H9 (cell line): ENCODE results near the gene ATRN. TPM values are rescaled to one million over a fixed set of nuclear protein-coding genes. Genes with fewer than 3 reads are reported as not detected.

Experiments
- DNase-seq: peaks from one replicate; pipeline ENCODE4 v3.0.0-alpha.2; 2017
- H2AFZ ChIP-seq: one replicate; pipeline ENCODE4 v1.6.1; 2013; ENCODE audit warnings: mild to moderate bottlenecking, low read length, control low read depth, moderate library complexity
- H2AK5ac ChIP-seq: 2 replicates; pipeline ENCODE4 v1.6.1; 2013; ENCODE audit warnings: low read length, control low read depth, mixed read lengths; ENCODE audit not compliant: insufficient read length
- H2BK120ac ChIP-seq: one replicate; pipeline ENCODE4 v1.6.1; 2013; ENCODE audit warnings: low read depth, mild to moderate bottlenecking, low read length, control low read depth, inconsistent platforms; ENCODE audit not compliant: poor library complexity, severe bottlenecking
- H2BK12ac ChIP-seq: 2 replicates; pipeline ENCODE4 v1.6.1; 2013; ENCODE audit warnings: low read length, control low read depth, mixed read lengths, low read depth; ENCODE audit not compliant: insufficient read length
- H2BK15ac ChIP-seq: 2 replicates; pipeline ENCODE4 v1.6.1; 2013; ENCODE audit warnings: low read depth, low read length, control low read depth
- H2BK20ac ChIP-seq: one replicate; pipeline ENCODE4 v1.6.1; 2013; ENCODE audit warnings: low read depth, mild to moderate bottlenecking, low read length, control low read depth, inconsistent platforms; ENCODE audit not compliant: poor library complexity, severe bottlenecking
- H2BK5ac ChIP-seq: 2 replicates; pipeline ENCODE4 v1.6.1; 2013; ENCODE audit warnings: low read length, control low read depth, mixed read lengths; ENCODE audit not compliant: insufficient read length
- H3K14ac ChIP-seq: 2 replicates; pipeline ENCODE4 v1.6.1; 2013; ENCODE audit warnings: low read length, control low read depth; ENCODE audit not compliant: insufficient read depth
- H3K18ac ChIP-seq: 2 replicates; pipeline ENCODE4 v1.6.1; 2013; ENCODE audit warnings: low read depth, mild to moderate bottlenecking, mixed read lengths, low read length, control low read depth; ENCODE audit not compliant: insufficient read length
- H3K23ac ChIP-seq: 2 replicates; pipeline ENCODE4 v1.6.1; 2013; ENCODE audit warnings: low read length, control low read depth, mixed read lengths, low read depth; ENCODE audit not compliant: insufficient read length
- H3K23me2 ChIP-seq: 2 replicates; pipeline ENCODE4 v1.6.1; 2013; ENCODE audit warnings: low read depth, mild to moderate bottlenecking, mixed read lengths, low read length, control low read depth; ENCODE audit not compliant: insufficient read length, poor library complexity, severe bottlenecking
- H3K27ac ChIP-seq: 2 replicates; pipeline ENCODE4 v1.5.1; 2013; ENCODE audit warnings: low read length, control low read depth, mixed read lengths, low read depth; ENCODE audit not compliant: insufficient read length
- H3K27me3 ChIP-seq: 2 replicates; pipeline ENCODE4 v1.6.1; 2013; ENCODE audit warnings: low read length, control low read depth, inconsistent platforms; ENCODE audit not compliant: insufficient read depth
- H3K4ac ChIP-seq: 2 replicates; pipeline ENCODE4 v1.6.1; 2013; ENCODE audit warnings: low read depth, mild to moderate bottlenecking, control low read depth, inconsistent platforms, low read length, moderate library complexity
- H3K4me1 ChIP-seq: 2 replicates; pipeline ENCODE4 v1.6.1; 2013; ENCODE audit warnings: low read length, control low read depth, inconsistent platforms; ENCODE audit not compliant: insufficient read depth
- H3K4me2 ChIP-seq: 2 replicates; pipeline ENCODE4 v1.6.1; 2013; ENCODE audit warnings: low read length, control low read depth, mixed read lengths; ENCODE audit not compliant: insufficient read length, insufficient read depth
- H3K56ac ChIP-seq: 2 replicates; pipeline ENCODE4 v1.6.1; 2013; ENCODE audit warnings: low read depth, mild to moderate bottlenecking, mixed read lengths, low read length, control low read depth; ENCODE audit not compliant: insufficient read length
- H3K79me1 ChIP-seq: 2 replicates; pipeline ENCODE4 v1.6.1; 2013; ENCODE audit warnings: low read depth, mild to moderate bottlenecking, moderate library complexity, low read length, control low read depth, inconsistent platforms; ENCODE audit not compliant: insufficient read depth, poor library complexity, severe bottlenecking
- H3K79me2 ChIP-seq: 2 replicates; pipeline ENCODE4 v1.6.1; 2013; ENCODE audit warnings: low read length, control low read depth, inconsistent platforms; ENCODE audit not compliant: insufficient read depth
- H3K9ac ChIP-seq: 2 replicates; pipeline ENCODE4 v1.6.1; 2013; ENCODE audit warnings: low read length, control low read depth, mixed read lengths; ENCODE audit not compliant: insufficient read length; ENCODE audit errors: extremely low read depth
- H3K9me3 ChIP-seq: one replicate; pipeline ENCODE4 v1.6.1; 2013; ENCODE audit warnings: low read depth, low read length, inconsistent platforms; ENCODE audit not compliant: control insufficient read depth
- H3T11ph ChIP-seq: one replicate; pipeline ENCODE4 v1.6.1; 2013; ENCODE audit warnings: mild to moderate bottlenecking, low read length, control low read depth, inconsistent platforms
- H4K20me1 ChIP-seq: one replicate; pipeline ENCODE4 v1.6.1; 2013; ENCODE audit not compliant: control insufficient read depth, insufficient read length, insufficient read depth
- H4K5ac ChIP-seq: 2 replicates; pipeline ENCODE4 v1.6.1; 2013; ENCODE audit warnings: low read depth, mild to moderate bottlenecking, mixed read lengths, low read length, control low read depth; ENCODE audit not compliant: insufficient read length
- H4K8ac ChIP-seq: replicated peaks from 2 replicates; pipeline ENCODE4 v1.6.1; 2013; ENCODE audit warnings: low read length, control low read depth, mixed read lengths, low read depth; ENCODE audit not compliant: insufficient read length
- H4K91ac ChIP-seq: 2 replicates; pipeline ENCODE4 v1.6.1; 2013; ENCODE audit warnings: low read depth, mild to moderate bottlenecking, moderate library complexity, mixed read lengths, low read length, control low read depth; ENCODE audit not compliant: insufficient read length
- H3K27ac Mint-ChIP-seq, 3 experiments: 2 replicates in 2 of 3; 3 replicates in 1 of 3; pipeline ENCODE4 v1.8.0; 2020 to 2021; ENCODE audit warnings: mixed read lengths in 3 of 3, mild to moderate bottlenecking in 1 of 3, moderate library complexity in 1 of 3
- H3K27me3 Mint-ChIP-seq: 2 replicates; pipeline ENCODE4 v1.8.0; 2021; ENCODE audit warnings: low read depth, mild to moderate bottlenecking, moderate library complexity, mixed read lengths
- H3K36me3 Mint-ChIP-seq, 3 experiments: 2 replicates in 2 of 3; 3 replicates in 1 of 3; pipeline ENCODE4 v1.8.0; 2020 to 2021; ENCODE audit warnings: low read depth in 3 of 3, mixed read lengths in 3 of 3; ENCODE audit not compliant: insufficient read depth in 1 of 3
- H3K4me1 Mint-ChIP-seq, 2 experiments: 2 replicates each; pipeline ENCODE4 v1.8.0; 2020; ENCODE audit warnings: mixed read lengths in 2 of 2
- H3K4me3 Mint-ChIP-seq, 2 experiments: 2 replicates in 1 of 2; 3 replicates in 1 of 2; pipeline ENCODE4 v1.8.0; 2020 to 2021; ENCODE audit warnings: mild to moderate bottlenecking in 2 of 2, mixed read lengths in 2 of 2, moderate library complexity in 1 of 2
- H3K9me3 Mint-ChIP-seq, 2 experiments: 2 replicates in 1 of 2; 3 replicates in 1 of 2; pipeline ENCODE4 v1.8.0; 2020; ENCODE audit warnings: mild to moderate bottlenecking in 2 of 2, mixed read lengths in 2 of 2, moderate library complexity in 1 of 2
- WGBS: extraction: QIAGEN DNeasy Blood & Tissue Kit; methylation state at CpG from one replicate; pipeline ENCODE4 v1.1.7; 2013; ENCODE audit warnings: missing lambda C conversion rate, low lambda C conversion rate, mixed read lengths; ENCODE audit not compliant: insufficient read length; ENCODE audit errors: extremely low coverage; 5-methylcytosine and 5-hydroxymethylcytosine counted together
- total RNA-seq: library from RNA; stranded (reverse); gene quantifications from 2 replicates; pipeline ENCODE4 v1.2.1, GENCODE V29; 2021
- TF ChIP-seq, protein P1 (sequence below): fragments of 200-600 bp; sonication (generic); conservative IDR thresholded peaks from 3 replicates; pipeline ENCODE4 v1.8.0; 2021; ENCODE audit warnings: antibody characterized with exemption, mild to moderate bottlenecking

Gene ATRN
- total RNA-seq, 1 experiment from 2014 or later = 23.1 TPM

- DNase-seq = no peak
- 0 out of 7 replicates have a peak overlapping the region, but pooled peaks of 1 of the 3 experiments have one; percentile 7 for H3K27ac Mint-ChIP-seq
Observed at GRCh38 chr20:3612795-3613572, 142.2 kb downstream of the ATRN start.

More at GRCh38 chr20:3612795-3613572, 142.2 kb downstream of the ATRN start:
- Histone ChIP-seq H4K5ac (no peak overlapping the region), H4K20me1 (no peaks in the 10 kb centered on the region), H3K79me2 (no peaks in the 10 kb centered on the region), H3K4me2 (no peak overlapping the region), H2BK12ac (no peak overlapping the region), H3T11ph (no peak overlapping the region), H2BK20ac (no peak overlapping the region), H3K18ac (no peak overlapping the region), H2BK5ac (no peak overlapping the region), H3K9me3 (no peaks in the 10 kb centered on the region), H2AK5ac (no peak overlapping the region), H2AFZ (no peak overlapping the region), H4K8ac (no peak overlapping the region), H3K14ac (no peak overlapping the region), H2BK15ac (no peak overlapping the region), H3K9ac (no peak overlapping the region), H3K23ac (no peak overlapping the region), H3K27ac (no peak overlapping the region), H3K56ac (no peak overlapping the region), H3K27me3 (no peaks in the 10 kb centered on the region), H2BK120ac (no peak overlapping the region), H3K4me1 (peaks cover 3% of the 10 kb centered on the region), H3K4ac (no peak overlapping the region), H4K91ac (no peak overlapping the region), H3K79me1 (no peaks in the 10 kb centered on the region), H3K23me2 (no peaks in the 10 kb centered on the region)
- TF ChIP-seq, protein P1, sequence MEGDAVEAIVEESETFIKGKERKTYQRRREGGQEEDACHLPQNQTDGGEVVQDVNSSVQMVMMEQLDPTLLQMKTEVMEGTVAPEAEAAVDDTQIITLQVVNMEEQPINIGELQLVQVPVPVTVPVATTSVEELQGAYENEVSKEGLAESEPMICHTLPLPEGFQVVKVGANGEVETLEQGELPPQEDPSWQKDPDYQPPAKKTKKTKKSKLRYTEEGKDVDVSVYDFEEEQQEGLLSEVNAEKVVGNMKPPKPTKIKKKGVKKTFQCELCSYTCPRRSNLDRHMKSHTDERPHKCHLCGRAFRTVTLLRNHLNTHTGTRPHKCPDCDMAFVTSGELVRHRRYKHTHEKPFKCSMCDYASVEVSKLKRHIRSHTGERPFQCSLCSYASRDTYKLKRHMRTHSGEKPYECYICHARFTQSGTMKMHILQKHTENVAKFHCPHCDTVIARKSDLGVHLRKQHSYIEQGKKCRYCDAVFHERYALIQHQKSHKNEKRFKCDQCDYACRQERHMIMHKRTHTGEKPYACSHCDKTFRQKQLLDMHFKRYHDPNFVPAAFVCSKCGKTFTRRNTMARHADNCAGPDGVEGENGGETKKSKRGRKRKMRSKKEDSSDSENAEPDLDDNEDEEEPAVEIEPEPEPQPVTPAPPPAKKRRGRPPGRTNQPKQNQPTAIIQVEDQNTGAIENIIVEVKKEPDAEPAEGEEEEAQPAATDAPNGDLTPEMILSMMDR = no peak; the same call in 2 of the 3 replicates
- Mint-ChIP-seq H3K4me1 (peaks cover 13 to 16% of the 10 kb centered on the region in 2 experiments), H3K36me3 (no peaks in the 10 kb centered on the region), H3K9me3 (no peaks in the 10 kb centered on the region), H3K27me3 (no peaks in the 10 kb centered on the region), H3K4me3 (no peak overlapping the region)
- no CpG with 5 or more reads among the region's 10 CpGs for WGBS
